ENCODE measurements around the gene MYOG. TPM values are rescaled to one million over a fixed set of nuclear protein-coding genes. Genes with fewer than 3 reads are reported as not detected.

MYOG gene
- total and polyA plus RNA-seq, 5 experiments from 2014 or later, result not detected

DNA sequence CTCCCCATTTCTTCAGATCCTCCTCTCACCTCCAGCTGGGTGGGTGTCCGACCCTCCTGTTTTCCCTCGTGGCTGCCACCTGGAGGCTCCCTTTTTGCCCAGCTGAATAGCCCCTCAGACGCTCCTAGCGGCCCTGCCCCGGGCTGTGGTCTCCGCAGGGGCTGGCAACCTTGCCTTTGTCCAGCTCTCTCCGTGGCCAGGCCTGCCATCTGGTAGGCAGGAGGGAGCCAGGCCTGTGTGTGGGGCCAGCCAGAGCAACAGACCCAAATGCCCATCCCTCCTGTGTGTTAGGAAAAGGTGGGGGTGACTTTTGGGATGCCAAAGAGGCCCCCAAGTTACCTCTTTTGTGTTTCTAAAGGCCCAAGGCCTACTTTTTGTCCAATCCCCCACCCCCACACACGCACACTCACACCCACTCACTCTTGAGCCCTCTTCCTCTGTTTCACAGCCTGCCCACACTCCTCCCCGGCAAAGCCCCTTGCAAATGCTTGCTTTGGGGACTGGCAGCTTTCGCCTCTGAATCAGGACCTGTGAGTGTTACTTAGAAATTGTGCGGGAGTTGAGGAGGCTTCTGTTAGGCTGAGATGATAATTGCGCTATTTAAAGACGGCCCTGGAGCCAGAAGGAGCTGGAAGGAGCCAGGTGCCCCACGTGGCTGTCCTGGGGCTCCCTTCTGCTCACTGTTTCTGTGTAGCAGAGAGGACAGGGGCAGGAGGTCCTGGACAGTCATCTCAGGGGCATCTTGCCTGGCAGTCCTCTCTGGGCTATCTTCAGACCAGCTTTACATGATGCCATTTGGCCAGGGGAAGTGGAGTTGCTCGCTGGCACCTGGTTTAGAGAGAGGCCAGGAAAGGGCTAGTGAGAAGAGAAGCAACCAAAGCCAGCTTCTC lies 50.5 kb downstream of the MYOG start:
- ATAC-seq, result no peak
- POLR2A ChIA-PET, result interaction anchor here (0.5 kb wide), 1 partner anchor 49 kb away, joined by 5 read pairs; no protein-coding TSS in a partner anchor
- Mint-ChIP-seq H3K4me1 (peaks cover 4 to 8% (median 5%) of the 10 kb centered on the region in 4 donors), H3K27me3 (peaks cover 4 to 11% (median 7%) of the 10 kb centered on the region in 5 donors), H3K36me3 (no peaks in the 10 kb centered on the region), H3K9me3 (no peaks in the 10 kb centered on the region), H3K4me3 (no peak overlapping the region), H3K27ac (no peak overlapping the region)
- no peak for DNase-seq

GRCh38 chr1:203034422-203035110 lies 51.2 kb downstream of the MYOG start:
- Mint-ChIP-seq H3K36me3 (no peaks in the 10 kb centered on the region), H3K9me3 (no peaks in the 10 kb centered on the region), H3K4me3 (no peak overlapping the region), H3K4me1 (peaks cover 4 to 6% (median 5%) of the 10 kb centered on the region in 4 donors), H3K27ac (no peak overlapping the region), H3K27me3 (peaks cover 4 to 8% (median 5%) of the 10 kb centered on the region in 5 donors)
- POLR2A ChIA-PET, result interaction anchor here (0.5 kb wide), 1 partner anchor 49 kb away, joined by 5 read pairs; no protein-coding TSS in a partner anchor
- DNase-seq (no peak), ATAC-seq (no peak)

GRCh38 chr1:203033917-203034316 lies 51.9 kb downstream of the MYOG start:
- POLR2A ChIA-PET, result no interaction called here
- DNase-seq (no peak), ATAC-seq (no peak)
- H3K4me1 Mint-ChIP-seq, result peaks cover 0 to 2% (median 0%) of the 10 kb centered on the region in 4 donors
- no peaks in the 10 kb centered on the region for H3K9me3 Mint-ChIP-seq
- H3K27me3 Mint-ChIP-seq, result peaks cover 0 to 2% (median under 1%) of the 10 kb centered on the region in 5 donors
- H3K36me3 Mint-ChIP-seq, result no peaks in the 10 kb centered on the region
- no peak overlapping the region for H3K27ac Mint-ChIP-seq
- H3K4me3 Mint-ChIP-seq, result no peak overlapping the region

GRCh38 chr1:203033287-203033686 lies 52.5 kb downstream of the MYOG start:
- H3K4me3 Mint-ChIP-seq, result no peak overlapping the region
- no peaks in the 10 kb centered on the region for H3K36me3 Mint-ChIP-seq
- DNase-seq (no peak), ATAC-seq (no peak)
- H3K9me3 Mint-ChIP-seq, result no peaks in the 10 kb centered on the region
- H3K4me1 Mint-ChIP-seq, result peaks cover 0 to 5% (median 0%) of the 10 kb centered on the region in 4 donors
- POLR2A ChIA-PET, result no interaction called here
- peaks cover 0 to 4% (median 0%) of the 10 kb centered on the region in 5 donors for H3K27me3 Mint-ChIP-seq
- H3K27ac Mint-ChIP-seq, result no peak overlapping the region

Other genes with a start within 250 kb of the MYOG start
- 10 to 100 TPM; 13.8 to 15.1 TPM for gene RABIF, start 196.9 kb downstream of the MYOG start, total RNA-seq
- 10 to 100 TPM; 14.2 to 20.3 (median 15.6) TPM for gene RABIF, start 196.9 kb downstream of the MYOG start, polyA plus RNA-seq
- gene KLHL12, start 158.8 kb downstream of the MYOG start, total RNA-seq, result 10 to 100 TPM; 23.0 to 25.4 TPM
- 10 to 100 TPM; 12.5 to 16.5 (median 15.1) TPM for gene KLHL12, start 158.8 kb downstream of the MYOG start, polyA plus RNA-seq
- 10 to 100 TPM; 51.9 to 58.8 TPM for gene ADIPOR1, start 127.7 kb downstream of the MYOG start, total RNA-seq
- gene ADIPOR1, start 127.7 kb downstream of the MYOG start, polyA plus RNA-seq, result 10 to 100 TPM; 71.6 to 91.8 (median 73.2) TPM
- 10 to 100 TPM; 51.1 to 52.3 TPM for gene CYB5R1, start 118.8 kb downstream of the MYOG start, total RNA-seq
- gene CYB5R1, start 118.8 kb downstream of the MYOG start, polyA plus RNA-seq, result 10 to 100 TPM; 57.4 to 60.5 (median 60.1) TPM
- 10 to 100 TPM; 85.4 to 92.0 TPM for gene TMEM183A, start 78.6 kb downstream of the MYOG start, total RNA-seq
- 10 to 100 TPM; 46.2 to 53.6 (median 47.4) TPM for gene TMEM183A, start 78.6 kb downstream of the MYOG start, polyA plus RNA-seq
- gene PPFIA4, start 59.5 kb downstream of the MYOG start, total RNA-seq, result 1 to 10 TPM; 1.4 to 1.6 TPM
- gene PPFIA4, start 59.5 kb downstream of the MYOG start, polyA plus RNA-seq, result under 1 TPM in 1 of 3 donors, not detected in 2; 0.18 TPM
- gene ADORA1, start 41.7 kb upstream of the MYOG start, total RNA-seq, result not detected
- gene ADORA1, start 41.7 kb upstream of the MYOG start, polyA plus RNA-seq, result not detected
- gene MYBPH, start 89.8 kb upstream of the MYOG start, total RNA-seq, result not detected
- gene MYBPH, start 89.8 kb upstream of the MYOG start, polyA plus RNA-seq, result not detected
- gene CHI3L1, start 100.7 kb upstream of the MYOG start, total RNA-seq, result not detected
- gene CHI3L1, start 100.7 kb upstream of the MYOG start, polyA plus RNA-seq, result not detected
- gene CHIT1, start 143.7 kb upstream of the MYOG start, total RNA-seq, result 1 to 10 TPM in 1 of 2 experiments, under 1 TPM in 1; 0.75 to 2.5 TPM
- gene CHIT1, start 143.7 kb upstream of the MYOG start, polyA plus RNA-seq, result under 1 TPM in 1 of 3 donors, not detected in 2; 0.05 TPM
- 100 to 1,000 TPM; 186 to 191 TPM for gene BTG2, start 219.5 kb upstream of the MYOG start, total RNA-seq
- 100 to 1,000 TPM in 2 of 3 donors, 10 to 100 TPM in 1; 91.8 to 179 (median 122) TPM for gene BTG2, start 219.5 kb upstream of the MYOG start, polyA plus RNA-seq